ENCODE data around the gene PMM2.

- no peak for TF ChIP-seq CTCF (IDR thresholded peaks at IDR 0.05)
- no peak for TF ChIP-seq EZH2 (IDR thresholded peaks at IDR 0.05)
These were observed 64.1 kb downstream of the PMM2 start for GRCh38 chr16:8861563-8862308.

Data from neural progenitor cell (in vitro differentiated cells).